Activated CD4-positive, alpha-beta T cell treated with anti-CD3 and anti-CD28 coated beads for 24 hours (primary cell): ENCODE data around the gene BCL2.
"Not testable (repeated sequence)": the region's sequence is repeated elsewhere in the genome, so short reads cannot be mapped to it uniquely, and the experiment has no call there.

Experiments
- DNase-seq, 2 donors: peaks; one replicate each; pipeline ENCODE4 v3.0.0-alpha.2; 2020; ENCODE audit warnings: low read depth in 2 of 2

The BCL2 gene

DNA sequence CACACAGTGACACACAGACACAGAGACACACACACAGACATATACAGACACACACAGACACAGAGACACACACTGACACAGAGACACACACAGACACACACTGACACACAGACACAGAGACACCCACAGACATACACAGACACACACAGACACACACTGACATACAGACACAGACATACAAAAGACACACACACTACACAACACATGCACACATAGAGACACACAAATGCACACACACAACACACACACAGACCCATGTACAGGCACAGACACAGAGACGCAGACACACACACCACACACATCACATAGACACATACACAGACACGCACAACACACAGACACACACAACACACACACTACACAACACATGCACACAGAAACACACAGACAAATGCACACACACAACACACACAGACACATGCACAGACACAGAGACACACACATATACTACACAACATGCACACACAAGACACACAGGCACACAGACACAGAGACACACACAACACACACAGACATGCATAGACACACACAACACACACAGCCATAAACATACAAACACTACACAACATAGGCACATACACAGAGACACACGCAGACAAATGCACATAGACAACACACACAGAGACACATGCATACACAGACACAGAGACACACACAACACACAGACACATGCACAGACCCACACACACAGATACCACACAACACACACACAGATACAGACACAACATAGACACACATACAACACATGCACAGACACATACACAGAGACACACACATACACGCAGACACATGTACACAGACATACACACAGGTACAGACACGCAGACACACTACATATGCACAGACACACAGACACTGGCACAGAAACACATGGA is 120.5 kb downstream of the BCL2 start:
- no peak for DNase-seq

DNA sequence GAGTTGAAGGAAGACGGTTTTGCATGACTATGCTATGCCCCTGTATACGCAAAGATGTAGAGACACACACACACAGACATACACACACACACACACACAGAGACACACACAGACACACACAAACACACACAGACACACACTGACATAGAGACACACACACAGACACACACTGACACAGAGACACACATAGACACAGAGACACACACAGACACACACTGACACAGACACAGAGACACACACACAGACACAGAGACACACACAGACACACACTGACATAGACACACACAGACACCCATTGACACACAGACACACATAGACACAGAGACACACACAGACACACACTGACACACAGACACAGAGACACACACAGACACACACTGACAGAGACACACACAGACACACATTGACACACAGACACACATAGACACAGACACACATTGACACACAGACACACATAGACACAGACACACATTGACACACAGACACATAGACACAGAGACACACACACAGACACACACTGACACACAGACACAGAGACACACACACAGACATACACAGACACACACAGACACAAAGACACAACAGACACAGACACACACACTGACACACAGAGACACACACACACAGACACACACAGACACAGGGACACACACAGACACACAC is 121.3 kb downstream of the BCL2 start:
- DNase-seq = no peak

- DNase-seq = no peak
Observed at GRCh38 chr18:63197246-63197869, 122.2 kb downstream of the BCL2 start.

GRCh38 chr18:63195326-63196159 is 124.0 kb downstream of the BCL2 start:
- DNase-seq = no peak

GRCh38 chr18:63192885-63193349 is 126.7 kb downstream of the BCL2 start:
- no peak for DNase-seq

DNA sequence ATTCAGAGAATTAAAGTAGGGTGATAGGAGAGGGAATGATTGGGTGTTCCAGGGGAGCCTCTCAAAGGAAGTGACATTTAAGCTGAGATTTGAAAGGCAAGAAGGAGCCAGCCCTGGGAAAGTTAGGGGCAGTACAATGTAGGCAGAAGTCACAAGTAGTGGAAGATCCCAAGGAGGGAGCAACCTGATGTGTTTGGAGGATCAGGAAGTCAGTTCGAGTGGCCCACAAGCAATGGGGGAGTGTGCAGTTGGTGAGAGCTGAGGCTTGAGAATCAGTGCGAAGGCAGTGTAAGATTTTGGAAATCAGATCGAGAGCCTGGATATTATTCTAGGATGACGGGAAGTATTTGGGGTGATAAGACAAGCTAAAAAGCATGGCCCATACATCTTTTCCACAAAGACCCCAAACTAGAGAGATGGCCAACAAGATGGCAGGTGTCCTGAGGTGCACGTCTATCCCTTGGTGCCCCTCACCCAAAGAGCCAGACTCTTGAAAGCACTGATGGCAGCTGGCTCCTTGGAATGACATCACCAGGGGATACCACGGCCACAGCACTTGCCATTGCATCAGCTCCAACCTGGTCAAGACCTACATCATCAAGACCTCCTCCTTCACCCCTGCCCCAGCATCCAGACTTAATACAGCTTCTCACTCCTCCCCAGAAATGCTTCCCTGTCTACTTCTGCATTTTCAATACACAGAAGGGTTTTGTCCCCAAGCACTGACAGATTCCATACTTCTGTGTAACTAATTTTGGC is 127.3 kb downstream of the BCL2 start:
- no peak for DNase-seq

DNA sequence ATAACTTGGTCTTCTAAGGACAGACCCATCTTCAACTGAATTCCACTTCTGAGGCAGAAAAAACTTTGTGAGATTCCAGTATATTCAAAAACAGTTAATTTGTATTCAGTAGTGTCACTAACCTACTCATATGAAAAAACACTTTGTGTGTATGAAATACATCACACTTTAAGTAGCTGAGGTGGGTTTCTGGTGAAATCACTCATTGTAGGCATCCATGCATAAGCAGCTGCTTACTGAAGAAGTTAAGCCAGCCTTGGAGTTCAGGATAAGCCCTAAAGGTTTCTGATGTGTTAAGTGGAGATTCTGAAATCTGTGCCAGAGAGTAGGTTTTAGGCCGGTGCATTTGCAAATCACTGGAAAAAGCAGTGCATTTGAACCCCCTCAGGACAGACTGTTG is 128.2 kb downstream of the BCL2 start:
- no peak for DNase-seq

DNA sequence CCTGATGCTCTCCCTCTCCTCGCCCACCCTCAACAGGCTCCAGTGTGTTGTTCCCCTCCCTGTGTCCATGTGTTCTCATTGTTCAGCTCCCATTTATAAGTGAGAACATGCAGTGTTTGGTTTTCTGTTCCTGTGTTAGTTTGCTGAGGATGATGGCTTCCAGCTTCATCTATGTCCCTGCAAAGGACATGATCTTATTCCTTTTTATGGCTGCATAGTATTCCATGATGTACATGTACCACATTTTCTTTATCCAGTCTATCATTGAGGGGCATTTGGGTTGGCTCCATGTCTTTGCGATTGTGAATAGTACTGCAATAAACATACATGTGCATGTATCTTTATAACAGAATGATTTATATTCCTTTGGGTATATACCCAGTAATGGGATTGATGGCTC is 128.7 kb downstream of the BCL2 start:
- not testable (repeated sequence) for DNase-seq

GRCh38 chr18:63189817-63190216 is 129.8 kb downstream of the BCL2 start:
- DNase-seq = no peak

GRCh38 chr18:63189041-63189440 is 130.5 kb downstream of the BCL2 start:
- no peak for DNase-seq

- DNase-seq = no peak
Observed at GRCh38 chr18:63187791-63188460, 131.6 kb downstream of the BCL2 start.

- no peak for DNase-seq
Observed at GRCh38 chr18:63187223-63187574, 132.4 kb downstream of the BCL2 start.

DNA sequence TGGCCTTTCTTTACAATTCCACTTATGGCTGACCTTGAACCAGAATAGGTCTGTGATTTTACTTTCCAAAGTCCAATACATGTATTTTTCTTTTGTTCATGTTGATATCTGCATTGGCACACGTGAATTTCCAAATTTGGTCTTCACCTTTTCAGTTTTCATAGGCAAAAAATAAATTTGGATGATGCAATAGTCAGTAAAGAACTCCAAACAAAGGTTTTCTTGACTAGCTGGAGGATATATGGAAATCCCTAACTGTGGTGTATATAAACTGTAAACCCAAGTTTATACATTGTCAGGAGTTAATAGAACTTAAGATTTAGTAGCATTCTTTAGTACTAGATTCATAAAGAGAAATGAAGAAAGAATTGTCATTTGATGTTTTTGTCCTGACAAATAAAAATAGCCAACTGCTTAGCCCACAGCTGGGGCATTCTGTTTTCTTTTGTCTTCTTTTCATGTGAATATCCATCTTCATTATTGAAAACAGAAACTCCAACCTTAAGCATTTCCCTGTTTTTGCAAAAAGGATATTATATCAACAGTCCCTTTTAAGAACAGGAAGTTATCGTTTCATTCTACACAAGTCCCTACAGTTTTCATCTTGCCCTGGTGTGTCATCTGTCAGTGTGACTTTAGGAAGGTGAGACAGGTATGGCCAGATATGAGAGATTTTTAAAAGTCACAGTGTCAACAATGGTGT is 132.9 kb downstream of the BCL2 start:
- no peak for DNase-seq

- DNase-seq = no peak
Observed at GRCh38 chr18:63185984-63186383, 133.6 kb downstream of the BCL2 start.

- DNase-seq = no peak
Observed at GRCh38 chr18:63183952-63184770, 135.4 kb downstream of the BCL2 start.

DNA sequence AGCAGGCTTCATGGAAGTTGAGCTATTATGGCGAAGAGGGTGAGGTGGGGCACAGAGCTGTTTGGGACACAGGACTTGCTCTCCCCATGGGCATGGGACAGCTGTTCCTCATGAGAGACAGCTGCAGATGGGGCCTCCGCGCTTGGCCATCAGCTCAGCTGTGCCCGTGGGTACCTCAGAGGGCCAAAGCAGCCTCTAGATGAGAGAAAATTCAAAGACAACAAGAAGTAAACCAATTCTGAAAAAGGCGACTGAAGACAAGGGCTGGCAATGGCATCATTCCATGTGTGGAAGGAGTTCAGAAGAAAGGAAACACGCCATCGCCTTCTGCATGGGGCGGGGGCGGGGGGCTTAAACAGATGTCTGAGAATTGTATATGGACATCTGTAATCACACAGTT is 136.2 kb downstream of the BCL2 start:
- no peak for DNase-seq

DNA sequence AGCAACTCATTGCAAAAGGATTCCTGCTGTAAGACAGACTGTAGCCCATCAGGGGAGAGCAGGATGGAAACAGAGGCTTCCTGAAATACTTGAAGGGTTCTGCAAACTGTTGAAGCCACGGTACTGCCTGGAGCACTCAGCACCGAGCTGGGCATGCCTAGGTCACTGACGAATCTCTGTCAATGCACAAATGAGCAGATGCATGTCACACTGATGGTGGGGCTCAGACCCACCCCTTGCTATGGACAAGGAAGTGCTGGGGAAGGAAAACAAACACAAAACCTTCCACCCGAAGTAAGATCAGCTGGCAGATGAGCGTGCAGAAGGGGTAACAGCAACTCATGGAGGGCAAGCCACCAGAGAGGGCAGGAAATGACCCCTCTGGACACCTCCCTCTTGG is 136.7 kb downstream of the BCL2 start:
- DNase-seq = no peak

DNA sequence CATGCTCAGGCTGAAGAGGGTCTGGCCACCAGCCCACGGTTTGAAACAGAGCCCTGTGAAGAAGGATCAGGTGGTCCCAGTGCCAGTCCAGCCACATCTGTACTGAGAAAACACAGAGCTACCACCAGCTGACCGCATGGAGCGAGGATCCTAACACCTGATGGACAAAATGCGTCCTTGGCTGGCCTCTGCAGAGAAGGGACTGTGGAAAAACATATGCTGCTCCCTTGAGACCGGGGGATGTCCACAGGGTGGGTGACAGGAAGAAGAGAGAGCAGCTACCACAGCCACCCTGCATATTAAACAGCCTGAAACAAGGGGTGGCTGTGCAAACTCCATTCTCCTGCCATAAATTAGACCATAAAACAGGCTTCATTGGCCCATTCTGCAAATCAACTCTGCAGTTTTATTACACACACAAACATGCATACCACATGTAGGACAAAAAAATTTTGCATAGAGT is 137.2 kb downstream of the BCL2 start:
- no peak for DNase-seq

GRCh38 chr18:63181706-63182309 is 137.8 kb downstream of the BCL2 start:
- DNase-seq = no peak
